ENCODE data around the gene NEU1.

DNA sequence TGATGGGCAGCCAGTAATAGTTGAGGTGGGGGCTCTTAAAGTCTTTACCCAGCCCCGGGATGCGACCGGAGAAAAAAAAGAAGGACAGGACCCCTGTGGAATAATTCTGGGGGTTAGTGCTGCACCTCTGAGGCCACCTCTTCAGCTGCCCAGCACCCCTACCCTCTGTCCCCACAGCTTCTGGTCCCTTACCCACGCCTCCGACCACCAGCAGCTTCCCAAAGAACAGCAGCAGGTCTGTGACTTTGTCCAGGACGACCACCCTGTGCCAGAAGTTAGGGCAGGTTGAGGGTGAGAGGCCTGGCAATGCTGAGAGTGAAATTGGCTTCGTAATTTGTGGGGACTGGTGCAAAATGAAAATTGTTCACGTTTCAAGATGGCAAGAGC is 2.2 kb upstream of the NEU1 start:
- TF ChIP-seq, protein P1, sequence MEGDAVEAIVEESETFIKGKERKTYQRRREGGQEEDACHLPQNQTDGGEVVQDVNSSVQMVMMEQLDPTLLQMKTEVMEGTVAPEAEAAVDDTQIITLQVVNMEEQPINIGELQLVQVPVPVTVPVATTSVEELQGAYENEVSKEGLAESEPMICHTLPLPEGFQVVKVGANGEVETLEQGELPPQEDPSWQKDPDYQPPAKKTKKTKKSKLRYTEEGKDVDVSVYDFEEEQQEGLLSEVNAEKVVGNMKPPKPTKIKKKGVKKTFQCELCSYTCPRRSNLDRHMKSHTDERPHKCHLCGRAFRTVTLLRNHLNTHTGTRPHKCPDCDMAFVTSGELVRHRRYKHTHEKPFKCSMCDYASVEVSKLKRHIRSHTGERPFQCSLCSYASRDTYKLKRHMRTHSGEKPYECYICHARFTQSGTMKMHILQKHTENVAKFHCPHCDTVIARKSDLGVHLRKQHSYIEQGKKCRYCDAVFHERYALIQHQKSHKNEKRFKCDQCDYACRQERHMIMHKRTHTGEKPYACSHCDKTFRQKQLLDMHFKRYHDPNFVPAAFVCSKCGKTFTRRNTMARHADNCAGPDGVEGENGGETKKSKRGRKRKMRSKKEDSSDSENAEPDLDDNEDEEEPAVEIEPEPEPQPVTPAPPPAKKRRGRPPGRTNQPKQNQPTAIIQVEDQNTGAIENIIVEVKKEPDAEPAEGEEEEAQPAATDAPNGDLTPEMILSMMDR (IDR thresholded peaks at IDR 0.05), result no peak
- no peak for TF ChIP-seq POLR2A (IDR thresholded peaks at IDR 0.05)

Measured in thyroid gland (tissue), 4 donors.